ENCODE data around the gene NAA16.

DNA sequence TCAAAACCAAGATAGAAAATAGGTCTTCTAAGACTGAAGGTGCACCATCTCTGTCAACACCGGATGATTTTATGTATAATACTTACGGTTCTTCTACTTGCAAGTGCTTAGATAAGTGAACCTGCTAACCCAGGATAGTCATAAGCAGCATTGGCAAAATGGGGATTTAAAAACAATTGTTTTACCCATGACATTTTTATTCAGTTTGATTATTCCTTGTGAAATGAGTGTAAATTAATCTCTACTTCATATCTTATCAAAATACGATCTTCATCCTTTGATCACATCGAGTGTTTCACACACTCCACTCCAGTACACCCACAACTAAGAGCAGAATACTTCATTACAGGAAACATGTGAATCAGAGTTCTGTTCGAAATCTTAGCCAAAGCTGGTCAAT, 24.7 kb upstream of the NAA16 start:
- TF ChIP-seq POLR2A (IDR thresholded peaks at IDR 0.05) (no peak), CTCF (IDR thresholded peaks at IDR 0.05) (no peak), EP300 (IDR thresholded peaks at IDR 0.05) (no peak), POLR2AphosphoS5 (IDR thresholded peaks at IDR 0.05) (no peak)

All from suprapubic skin (tissue), 4 donors.